Mesenchymal stem cell (in vitro differentiated cells and primary cell): ENCODE results near the gene MVD.

Experiments
- DNase-seq: peaks from one replicate; pipeline ENCODE4 v3.0.0-alpha.2; 2013
- H2AFZ ChIP-seq: one replicate; pipeline ENCODE4 v1.6.1; 2013; ENCODE audit warnings: low read depth, mild to moderate bottlenecking, control low read depth, inconsistent platforms, low read length, moderate library complexity
- H2AK5ac ChIP-seq: 2 replicates; pipeline ENCODE4 v1.6.1; 2013; ENCODE audit warnings: low read length, moderate library complexity, mild to moderate bottlenecking, inconsistent platforms; ENCODE audit not compliant: severe bottlenecking
- H2BK120ac ChIP-seq: one replicate; pipeline ENCODE4 v1.6.1; 2013; ENCODE audit warnings: low read depth, mild to moderate bottlenecking, inconsistent platforms, low read length, moderate library complexity
- H2BK12ac ChIP-seq, 2 experiments: one replicate each; pipeline ENCODE4 v1.6.1; 2013; ENCODE audit warnings: inconsistent platforms in 2 of 2, low read length in 2 of 2, mild to moderate bottlenecking in 2 of 2, moderate library complexity in 2 of 2, control low read depth in 1 of 2
- H2BK15ac ChIP-seq: one replicate; pipeline ENCODE4 v1.6.1; 2013; ENCODE audit warnings: mild to moderate bottlenecking, low read depth, inconsistent platforms; ENCODE audit not compliant: poor library complexity, severe bottlenecking
- H2BK5ac ChIP-seq: 2 replicates; pipeline ENCODE4 v1.6.1; 2013; ENCODE audit warnings: low read depth, mild to moderate bottlenecking, low read length, control low read depth, inconsistent platforms; ENCODE audit not compliant: poor library complexity, severe bottlenecking
- H3K14ac ChIP-seq, 2 experiments: one replicate each; pipeline ENCODE4 v1.6.1; 2013; ENCODE audit warnings: inconsistent platforms in 2 of 2, low read length in 2 of 2, control low read depth in 1 of 2, mild to moderate bottlenecking in 1 of 2, moderate library complexity in 1 of 2
- H3K18ac ChIP-seq, 2 experiments: one replicate each; pipeline ENCODE4 v1.6.1; 2013; ENCODE audit warnings: inconsistent platforms in 2 of 2, low read length in 2 of 2, control low read depth in 1 of 2, low read depth in 1 of 2, mild to moderate bottlenecking in 1 of 2
- H3K23ac ChIP-seq, 2 experiments: one replicate each; pipeline ENCODE4 v1.6.1; 2013; ENCODE audit warnings: inconsistent platforms in 2 of 2, low read length in 2 of 2, mild to moderate bottlenecking in 2 of 2, moderate library complexity in 2 of 2, control low read depth in 1 of 2
- H3K27ac ChIP-seq: 2 replicates; pipeline ENCODE4 v1.5.1; 2013; ENCODE audit warnings: mild to moderate bottlenecking, moderate library complexity, low read length, control low read depth, inconsistent platforms; ENCODE audit not compliant: poor library complexity, severe bottlenecking
- H3K27me3 ChIP-seq, 2 experiments: 2 replicates each; pipeline versions ENCODE4 v1.6.1 to v1.7.0; 2013; ENCODE audit warnings: low read length in 2 of 2, mild to moderate bottlenecking in 2 of 2, moderate library complexity in 2 of 2, control low read depth in 1 of 2, inconsistent platforms in 1 of 2; ENCODE audit not compliant: control insufficient read depth in 1 of 2, insufficient read depth in 1 of 2
- H3K36me3 ChIP-seq, 2 experiments: 2 replicates each; pipeline versions ENCODE4 v1.6.1 to v1.7.0; 2013; ENCODE audit warnings: low read length in 2 of 2, control low read depth in 1 of 2, inconsistent platforms in 1 of 2, low read depth in 1 of 2, mild to moderate bottlenecking in 1 of 2; ENCODE audit not compliant: insufficient read depth in 2 of 2, control insufficient read depth in 1 of 2
- H3K4ac ChIP-seq, 2 experiments: one replicate each; pipeline ENCODE4 v1.6.1; 2013; ENCODE audit warnings: inconsistent platforms in 2 of 2, low read length in 2 of 2, mild to moderate bottlenecking in 2 of 2, moderate library complexity in 2 of 2, control low read depth in 1 of 2, low read depth in 1 of 2
- H3K4me1 ChIP-seq: 2 replicates; pipeline ENCODE4 v1.6.1; 2013; ENCODE audit warnings: low read depth, low read length, control low read depth; ENCODE audit not compliant: control insufficient read depth, insufficient read depth
- H3K4me2 ChIP-seq: 2 replicates; pipeline ENCODE4 v1.6.1; 2013; ENCODE audit warnings: low read length, mild to moderate bottlenecking, inconsistent platforms; ENCODE audit not compliant: poor library complexity, severe bottlenecking
- H3K4me3 ChIP-seq, 2 experiments: 2 replicates each; pipeline versions ENCODE4 v1.5.1 to v1.7.0; 2013; ENCODE audit warnings: low read length in 2 of 2, mild to moderate bottlenecking in 2 of 2, control low read depth in 1 of 2, low read depth in 1 of 2; ENCODE audit not compliant: insufficient read depth in 1 of 2
- H3K79me1 ChIP-seq: replicated peaks from 2 replicates; pipeline ENCODE4 v1.6.1; 2013; ENCODE audit warnings: mild to moderate bottlenecking, control low read depth, low read length, inconsistent platforms; ENCODE audit not compliant: poor library complexity, severe bottlenecking
- H3K9ac ChIP-seq: 2 replicates; pipeline ENCODE4 v1.7.0; 2013; ENCODE audit warnings: mild to moderate bottlenecking, low read length, moderate library complexity
- H3K9me3 ChIP-seq: 2 replicates; pipeline ENCODE4 v1.7.0; 2013; ENCODE audit warnings: mild to moderate bottlenecking, low read length; ENCODE audit not compliant: control insufficient read depth
- H4K8ac ChIP-seq: one replicate; pipeline ENCODE4 v1.6.1; 2013; ENCODE audit warnings: inconsistent platforms, mild to moderate bottlenecking, low read length, moderate library complexity
- H4K91ac ChIP-seq: one replicate; pipeline ENCODE4 v1.6.1; 2013; ENCODE audit warnings: mild to moderate bottlenecking, low read length, inconsistent platforms
- WGBS: methylation state at CpG from one replicate; pipeline ENCODE4 v1.1.7; 2013; ENCODE audit warnings: mixed read lengths; 5-methylcytosine and 5-hydroxymethylcytosine counted together

Gene MVD

DNA sequence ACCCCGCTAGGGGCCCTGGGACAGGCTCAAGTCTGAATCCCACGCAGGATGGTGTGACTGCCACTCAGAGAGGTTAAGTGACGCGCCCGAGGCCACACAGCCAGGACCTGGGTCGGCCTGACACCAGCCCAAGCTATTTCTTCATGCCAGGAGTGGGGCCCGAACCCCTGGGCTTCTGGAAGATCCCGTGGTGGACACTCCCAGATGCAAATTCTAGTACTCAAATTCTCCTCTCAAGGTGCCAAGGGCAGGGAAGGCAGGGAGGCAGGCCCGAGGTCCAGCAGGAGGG, 19.3 kb downstream of the MVD start:
- H2AK5ac ChIP-seq: no peak overlapping the region
- H4K91ac ChIP-seq: no peak overlapping the region
- 85% methylated on average over 9 of the region's 9 CpGs for WGBS
- no peak overlapping the region for H3K14ac ChIP-seq
- no peak overlapping the region for H2BK5ac ChIP-seq
- no peak for DNase-seq
- H3K4me3 ChIP-seq: no peak overlapping the region
- no peaks in the 10 kb centered on the region for H3K9me3 ChIP-seq
- H3K79me1 ChIP-seq: peaks cover 23% of the 10 kb centered on the region
- H3K23ac ChIP-seq: no peak overlapping the region
- H3K36me3 ChIP-seq: peaks cover 0 to 56% of the 10 kb centered on the region in 2 experiments
- H2AFZ ChIP-seq: no peak overlapping the region
- H3K27ac ChIP-seq: no peak overlapping the region
- no peak overlapping the region for H3K4ac ChIP-seq
- H3K18ac ChIP-seq: no peak overlapping the region
- no peak overlapping the region for H3K9ac ChIP-seq
- H2BK12ac ChIP-seq: no peak overlapping the region
- H3K4me2 ChIP-seq: no peak overlapping the region
- peaks cover 22 to 28% of the 10 kb centered on the region in 2 experiments for H3K27me3 ChIP-seq
- H2BK15ac ChIP-seq: no peak overlapping the region
- no peak overlapping the region for H2BK120ac ChIP-seq
- H4K8ac ChIP-seq: no peak overlapping the region
- peaks cover 14% of the 10 kb centered on the region for H3K4me1 ChIP-seq

DNA sequence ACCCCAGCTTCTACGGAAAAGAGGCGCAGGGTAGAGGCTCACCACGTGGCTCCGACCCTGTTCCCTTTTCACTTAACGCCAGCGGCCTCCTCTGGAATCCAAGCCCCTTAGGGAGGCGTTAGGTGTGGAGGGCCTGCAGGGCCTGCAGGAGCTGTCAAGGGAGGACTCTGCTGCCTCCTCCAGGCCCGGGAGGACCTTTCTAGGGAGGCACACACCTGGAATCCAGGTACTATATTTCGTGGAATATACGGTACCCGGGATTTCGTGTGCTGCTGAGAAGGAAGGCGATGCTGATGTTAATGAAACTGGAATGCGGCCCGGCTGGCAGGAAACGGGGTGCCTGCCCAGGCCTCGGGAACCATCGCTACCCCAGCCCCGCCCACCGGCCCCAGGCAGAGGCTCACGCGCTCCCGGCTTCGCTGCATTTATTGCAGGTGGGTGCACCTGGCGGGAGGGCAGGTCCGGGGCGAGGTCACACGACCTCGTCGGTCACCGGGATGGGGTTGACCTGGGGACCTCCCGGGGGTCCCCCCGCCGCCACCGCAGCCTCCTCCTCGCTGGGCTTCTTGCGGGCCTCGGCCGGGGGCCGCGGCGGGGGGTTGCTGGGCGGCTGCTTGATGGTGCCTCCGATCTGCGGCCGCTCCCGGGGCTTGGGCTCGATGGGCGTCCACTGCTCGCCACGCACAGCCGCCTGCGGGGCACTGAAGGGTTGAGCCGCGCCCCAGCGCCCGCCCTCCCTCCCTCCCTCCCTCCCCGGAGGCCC, 19.8 kb downstream of the MVD start:
- Histone ChIP-seq H4K91ac (no peak overlapping the region), H3K36me3 (peaks cover 0 to 54% of the 10 kb centered on the region in 2 experiments), H3K4me1 (peaks cover 12% of the 10 kb centered on the region), H2AFZ (no peak overlapping the region), H3K4ac (no peak overlapping the region), H4K8ac (no peak overlapping the region), H3K18ac (no peak overlapping the region), H2BK120ac (no peak overlapping the region), H3K9me3 (no peaks in the 10 kb centered on the region), H3K27ac (no peak overlapping the region), H3K27me3 (peaks cover 26 to 33% of the 10 kb centered on the region in 2 experiments), H3K4me2 (no peak overlapping the region), H3K9ac (no peak overlapping the region), H2BK15ac (no peak overlapping the region), H3K79me1 (peaks cover 20% of the 10 kb centered on the region), H2AK5ac (no peak overlapping the region), H3K4me3 (no peak overlapping the region), H3K23ac (no peak overlapping the region), H2BK12ac (no peak overlapping the region), H2BK5ac (no peak overlapping the region), H3K14ac (no peak overlapping the region)
- DNase-seq: no peak
- 91% methylated on average over 49 of the region's 58 CpGs for WGBS

DNA sequence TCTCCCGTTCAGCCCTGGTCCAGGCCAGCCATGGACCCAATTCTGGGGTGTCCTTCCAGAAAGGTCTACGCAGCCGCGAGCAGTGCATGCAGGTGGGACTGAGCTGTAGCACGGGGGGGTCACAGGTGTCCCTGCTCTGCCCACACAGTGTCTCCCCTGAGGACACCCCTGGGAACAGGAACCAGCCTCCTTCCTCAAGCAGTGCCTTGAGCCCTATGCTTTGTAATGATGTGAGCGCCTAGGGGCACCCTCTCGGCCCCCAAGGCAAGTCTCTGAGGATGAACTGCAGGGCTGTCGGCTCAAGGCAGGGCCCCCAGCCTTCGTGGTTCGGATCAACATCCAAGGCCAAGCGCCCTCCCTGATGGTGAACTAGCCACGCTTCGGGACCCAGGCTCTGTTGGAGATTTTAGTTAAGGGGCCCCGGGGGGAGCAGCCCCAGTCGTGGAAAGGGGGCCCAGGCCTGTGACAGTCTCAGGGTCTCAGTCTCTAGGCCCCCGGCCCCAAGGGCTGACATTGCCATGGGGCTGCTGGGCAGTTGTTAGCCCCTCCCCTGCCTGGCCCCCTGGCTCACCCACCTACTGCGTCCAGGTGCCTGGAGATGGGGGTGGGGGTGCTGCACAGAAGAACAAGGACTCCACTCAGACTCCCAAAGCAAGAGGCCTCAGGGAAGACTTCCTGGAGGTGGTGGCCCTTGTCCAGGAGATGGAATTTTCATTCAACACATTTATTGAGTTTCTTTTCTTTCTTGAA, 22.2 kb downstream of the MVD start:
- H2BK120ac ChIP-seq: no peak overlapping the region
- H3K14ac ChIP-seq: no peak overlapping the region
- peaks cover 6% of the 10 kb centered on the region for H3K4me1 ChIP-seq
- peaks cover 26 to 53% of the 10 kb centered on the region in 2 experiments for H3K27me3 ChIP-seq
- H3K79me1 ChIP-seq: peaks cover 6% of the 10 kb centered on the region
- no peak overlapping the region for H4K91ac ChIP-seq
- H2BK12ac ChIP-seq: no peak overlapping the region
- no peak overlapping the region for H3K4ac ChIP-seq
- H3K27ac ChIP-seq: no peak overlapping the region
- no peak for DNase-seq
- H3K23ac ChIP-seq: no peak overlapping the region
- WGBS: 82% methylated on average over 17 of the region's 17 CpGs
- H2BK5ac ChIP-seq: no peak overlapping the region
- H3K18ac ChIP-seq: no peak overlapping the region
- H2BK15ac ChIP-seq: no peak overlapping the region
- H3K4me2 ChIP-seq: no peak overlapping the region
- no peak overlapping the region for H3K4me3 ChIP-seq
- H2AFZ ChIP-seq: no peak overlapping the region
- no peak overlapping the region for H2AK5ac ChIP-seq
- peaks cover 0 to 33% of the 10 kb centered on the region in 2 experiments for H3K36me3 ChIP-seq
- no peak overlapping the region for H3K9ac ChIP-seq
- H4K8ac ChIP-seq: no peak overlapping the region
- no peaks in the 10 kb centered on the region for H3K9me3 ChIP-seq

DNA sequence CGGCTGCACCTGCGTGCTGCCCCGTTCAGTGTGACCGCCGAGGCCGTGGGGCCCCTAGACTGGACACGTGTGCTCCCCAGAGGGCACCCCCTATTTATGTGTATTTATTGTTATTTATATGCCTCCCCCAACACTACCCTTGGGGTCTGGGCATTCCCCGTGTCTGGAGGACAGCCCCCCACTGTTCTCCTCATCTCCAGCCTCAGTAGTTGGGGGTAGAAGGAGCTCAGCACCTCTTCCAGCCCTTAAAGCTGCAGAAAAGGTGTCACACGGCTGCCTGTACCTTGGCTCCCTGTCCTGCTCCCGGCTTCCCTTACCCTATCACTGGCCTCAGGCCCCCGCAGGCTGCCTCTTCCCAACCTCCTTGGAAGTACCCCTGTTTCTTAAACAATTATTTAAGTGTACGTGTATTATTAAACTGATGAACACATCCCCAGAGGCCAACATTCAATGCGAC, 22.8 kb downstream of the MVD start:
- H2AFZ ChIP-seq: no peak overlapping the region
- no peak overlapping the region for H3K4ac ChIP-seq
- H3K36me3 ChIP-seq: peaks cover 0 to 26% of the 10 kb centered on the region in 2 experiments
- H3K18ac ChIP-seq: no peak overlapping the region
- no peak for DNase-seq
- no peak overlapping the region for H4K8ac ChIP-seq
- peaks cover 1% of the 10 kb centered on the region for H3K79me1 ChIP-seq
- no peak overlapping the region for H3K4me3 ChIP-seq
- no peak overlapping the region for H2BK120ac ChIP-seq
- H2BK5ac ChIP-seq: no peak overlapping the region
- H3K4me1 ChIP-seq: peaks cover 10% of the 10 kb centered on the region
- no peak overlapping the region for H3K23ac ChIP-seq
- H3K4me2 ChIP-seq: no peak overlapping the region
- H2AK5ac ChIP-seq: no peak overlapping the region
- no peak overlapping the region for H3K9ac ChIP-seq
- H2BK15ac ChIP-seq: no peak overlapping the region
- no peak overlapping the region for H3K27ac ChIP-seq
- H3K9me3 ChIP-seq: no peaks in the 10 kb centered on the region
- H3K27me3 ChIP-seq: peaks cover 26 to 57% of the 10 kb centered on the region in 2 experiments
- no peak overlapping the region for H2BK12ac ChIP-seq
- H4K91ac ChIP-seq: no peak overlapping the region
- 74% methylated on average over 4 of the region's 13 CpGs for WGBS
- H3K14ac ChIP-seq: no peak overlapping the region
